Activated naive CD4-positive, alpha-beta T cell treated with anti-CD3 and anti-CD28 coated beads, Interleukin-2, amount 50 U/mL, for 16 hours (primary cell): ENCODE results near the gene TMA7B.

ENCODE experiments used
- DNase-seq: peaks from one replicate; pipeline ENCODE4 v3.0.0-alpha.2; 2020

Gene TMA7B

DNA sequence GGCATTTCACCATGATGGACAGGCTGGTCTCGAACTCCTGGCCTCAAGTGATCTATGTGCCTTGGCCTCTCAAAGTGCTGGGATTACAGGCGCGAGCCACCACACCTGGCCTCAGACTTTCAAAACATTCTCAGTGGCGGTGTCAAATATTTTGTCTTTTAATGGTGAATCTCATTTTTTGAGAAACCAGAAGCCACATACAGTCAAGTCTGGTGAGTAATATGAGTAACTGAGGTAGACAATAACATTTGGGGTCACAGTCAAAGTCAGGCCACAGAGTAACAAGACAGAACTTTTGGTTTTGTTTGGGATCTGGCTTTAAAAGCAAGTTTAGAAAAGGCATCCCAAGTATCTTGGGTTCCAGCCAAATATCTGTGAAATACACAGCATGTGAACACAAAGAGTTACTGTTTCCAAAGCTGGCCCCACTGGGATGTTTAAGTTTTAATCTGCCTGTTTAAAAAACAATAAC lies 5.6 kb upstream of the TMA7B start:
- DNase-seq: peak; percentile 25

- DNase-seq: no peak
Measured at GRCh38 chr22:39955675-39956074, 4.5 kb upstream of the TMA7B start.

DNA sequence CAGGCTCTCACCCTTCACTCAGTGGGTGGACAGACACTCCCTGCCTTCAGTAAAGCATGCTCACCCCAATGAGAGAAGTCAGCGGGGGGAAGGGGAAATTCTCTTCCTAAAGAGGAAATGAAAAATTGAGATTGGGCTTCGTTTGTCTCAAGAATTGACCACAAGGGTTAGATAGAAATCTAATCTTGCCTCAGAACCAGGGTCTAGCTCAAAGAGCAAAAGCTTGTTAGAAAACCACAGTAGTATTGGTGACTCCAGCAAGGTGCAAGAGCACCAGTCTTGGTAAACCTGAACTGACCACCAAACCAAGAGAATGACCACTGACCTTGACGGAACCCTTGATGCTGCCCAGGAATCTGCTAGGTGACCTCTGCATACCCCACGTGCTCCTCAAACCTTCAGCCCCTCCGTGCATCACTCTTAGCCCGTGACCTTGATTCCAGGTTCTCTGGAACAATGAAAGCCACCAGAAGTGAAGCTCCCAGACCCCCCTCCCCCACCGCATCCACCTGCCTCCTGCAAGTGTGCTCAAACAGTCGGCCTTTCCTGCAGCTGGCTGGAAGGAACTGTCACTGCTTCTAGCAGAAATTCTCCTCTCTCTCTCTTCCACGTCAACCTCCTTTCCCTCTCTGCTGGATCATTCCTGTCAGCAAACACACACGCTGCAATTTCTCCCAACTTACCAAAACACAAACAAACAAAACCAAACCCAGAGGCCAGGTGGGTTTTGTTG lies 3.1 kb upstream of the TMA7B start:
- DNase-seq: no peak

DNA sequence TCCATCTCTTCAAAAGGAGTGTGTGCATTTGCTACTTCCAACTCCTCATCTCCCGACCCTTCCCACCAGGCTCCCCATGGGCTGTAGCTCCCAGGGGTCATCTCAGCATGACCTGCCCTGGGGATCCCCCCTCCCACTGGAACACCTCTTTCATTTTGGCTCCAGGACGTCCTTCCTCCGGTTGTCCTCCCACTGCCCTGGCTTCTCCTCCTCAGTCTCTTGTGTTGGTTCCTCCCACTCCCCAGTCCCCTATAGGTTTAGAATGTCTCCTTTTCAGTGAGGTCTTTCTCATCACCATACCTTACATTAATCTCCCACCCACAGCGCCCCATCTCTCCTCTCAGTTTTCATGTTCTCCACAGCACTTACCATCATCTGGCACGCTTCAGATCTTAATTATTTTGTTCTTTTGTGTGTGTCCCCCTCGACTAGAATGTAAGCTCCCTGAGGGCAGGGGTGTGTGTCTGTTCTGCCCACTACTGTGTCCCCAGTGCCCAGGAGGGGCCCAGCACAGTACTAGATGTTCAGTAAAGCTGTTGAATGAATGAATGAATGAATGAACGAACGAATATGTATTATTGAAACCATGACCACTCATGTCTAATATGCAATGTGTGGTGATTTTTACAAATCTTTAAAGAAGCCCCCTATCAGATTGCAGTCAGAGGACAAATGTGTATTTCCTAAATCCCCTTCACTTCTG lies 2.0 kb upstream of the TMA7B start:
- DNase-seq: no peak

DNA sequence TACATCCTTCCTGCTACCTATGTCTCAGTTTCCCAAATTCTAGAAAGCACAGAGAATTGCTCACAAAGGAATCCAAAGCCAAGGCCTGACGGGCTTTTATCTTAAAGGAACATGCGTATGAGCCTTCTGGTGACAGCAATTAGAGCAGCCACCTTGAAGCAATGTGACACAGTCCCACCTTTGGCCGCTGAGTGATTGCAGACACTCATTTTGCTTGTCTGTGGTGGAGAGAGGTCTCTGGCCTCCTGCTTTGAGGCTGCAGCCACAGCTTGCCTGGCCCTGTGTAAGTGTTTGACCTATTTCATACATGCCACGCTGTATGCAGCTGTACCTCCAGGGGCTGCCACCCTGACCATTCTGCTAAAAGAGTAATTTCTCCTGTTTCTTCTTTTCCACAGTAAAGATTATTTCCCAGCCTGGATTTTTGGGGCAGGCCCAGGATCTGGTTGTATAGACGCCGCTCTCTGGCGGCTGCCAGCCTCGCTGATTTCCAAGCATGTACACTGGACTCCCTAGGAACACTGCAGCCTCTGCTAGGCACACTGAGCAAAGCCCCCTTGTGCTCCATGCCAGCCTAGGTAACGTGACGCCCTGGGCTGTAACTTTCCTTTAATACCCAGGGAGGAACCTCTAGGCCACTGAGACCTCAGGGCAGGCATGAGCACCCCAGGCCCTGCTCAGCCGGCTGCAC lies 1.1 kb upstream of the TMA7B start:
- DNase-seq: no peak

DNA sequence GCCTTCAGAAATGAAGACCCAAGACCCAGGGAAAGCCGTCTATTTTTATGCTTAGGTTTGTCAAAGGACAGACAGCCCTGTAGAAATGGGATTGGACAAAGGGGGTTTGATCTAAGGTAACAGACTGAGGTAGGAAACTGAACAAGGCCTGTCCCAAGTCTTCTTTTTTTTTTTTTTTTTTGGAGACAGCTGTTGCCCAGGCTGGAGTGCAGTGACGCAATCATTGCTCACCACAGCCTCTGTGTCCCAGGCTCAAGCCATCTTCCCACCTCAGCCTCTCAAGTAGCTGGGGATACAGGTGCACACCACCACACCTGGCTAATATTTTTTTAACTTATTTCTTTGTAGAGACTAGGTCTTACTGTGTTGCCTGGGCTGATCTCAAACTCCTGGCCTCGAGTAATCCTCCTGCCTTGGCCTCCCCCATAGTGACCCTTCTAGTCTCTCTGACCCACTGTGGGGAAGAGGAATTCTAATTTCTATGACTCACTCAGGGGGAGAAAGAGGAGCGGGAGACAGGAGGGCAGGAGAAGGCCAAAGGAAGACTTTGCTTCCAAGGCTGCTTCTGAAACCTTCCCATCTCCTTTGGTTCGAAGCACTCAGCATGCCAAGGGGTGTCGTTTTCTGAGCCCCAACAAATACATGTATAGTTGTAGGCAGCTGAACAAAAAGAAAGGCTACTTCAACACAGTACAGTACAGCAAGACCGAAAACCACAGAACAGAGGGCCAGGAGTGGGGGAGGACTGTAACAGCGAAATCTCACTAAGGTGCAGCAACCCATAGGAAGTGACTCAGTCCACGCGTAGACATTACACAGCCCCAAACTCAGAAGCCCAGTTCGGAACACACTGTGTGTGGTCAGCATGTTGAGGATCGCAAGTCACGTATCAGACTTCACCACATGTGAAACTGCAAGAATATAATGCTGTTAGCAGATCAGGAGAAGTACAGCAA lies 872 bp downstream of the TMA7B start:
- peak; percentile 40 for DNase-seq

GRCh38 chr22:39962071-39962470 lies 1.9 kb downstream of the TMA7B start:
- no peak for DNase-seq

DNA sequence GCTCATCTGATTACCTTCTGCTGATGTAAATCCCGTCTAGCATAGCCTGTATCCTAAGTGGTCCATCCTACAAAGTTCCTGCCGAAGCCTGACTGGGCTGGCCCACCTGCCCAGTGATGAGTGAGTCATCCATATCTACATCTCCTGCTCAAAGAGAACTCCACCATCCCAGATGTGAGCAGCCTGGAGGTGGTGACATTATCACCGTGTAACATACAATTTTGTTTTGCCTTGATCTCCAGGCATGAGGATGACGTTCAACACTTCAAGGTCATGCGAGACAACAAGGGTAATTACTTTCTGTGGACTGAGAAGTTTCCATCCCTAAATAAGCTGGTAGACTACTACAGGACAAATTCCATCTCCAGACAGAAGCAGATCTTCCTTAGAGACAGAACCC lies 5.6 kb downstream of the TMA7B start:
- no peak for DNase-seq

DNA sequence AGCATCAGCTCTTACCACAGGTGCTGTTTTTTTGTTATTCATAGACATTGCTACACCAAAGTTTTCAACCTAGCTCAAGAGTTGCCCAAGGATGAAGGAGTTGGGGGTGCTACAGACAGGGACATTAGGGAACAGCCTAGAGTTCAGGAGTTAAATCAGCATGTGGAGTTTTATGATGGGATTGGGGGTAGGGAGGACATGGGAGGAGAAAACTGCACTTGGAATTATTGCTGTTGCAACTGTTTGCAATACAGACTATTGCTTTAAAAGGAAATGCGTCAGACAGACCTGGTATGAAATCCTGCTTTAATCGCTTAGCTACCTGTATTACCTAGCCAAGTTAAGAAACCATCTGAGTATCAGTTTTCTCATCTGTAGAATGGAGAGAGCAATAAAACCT lies 6.3 kb downstream of the TMA7B start:
- DNase-seq: no peak

DNA sequence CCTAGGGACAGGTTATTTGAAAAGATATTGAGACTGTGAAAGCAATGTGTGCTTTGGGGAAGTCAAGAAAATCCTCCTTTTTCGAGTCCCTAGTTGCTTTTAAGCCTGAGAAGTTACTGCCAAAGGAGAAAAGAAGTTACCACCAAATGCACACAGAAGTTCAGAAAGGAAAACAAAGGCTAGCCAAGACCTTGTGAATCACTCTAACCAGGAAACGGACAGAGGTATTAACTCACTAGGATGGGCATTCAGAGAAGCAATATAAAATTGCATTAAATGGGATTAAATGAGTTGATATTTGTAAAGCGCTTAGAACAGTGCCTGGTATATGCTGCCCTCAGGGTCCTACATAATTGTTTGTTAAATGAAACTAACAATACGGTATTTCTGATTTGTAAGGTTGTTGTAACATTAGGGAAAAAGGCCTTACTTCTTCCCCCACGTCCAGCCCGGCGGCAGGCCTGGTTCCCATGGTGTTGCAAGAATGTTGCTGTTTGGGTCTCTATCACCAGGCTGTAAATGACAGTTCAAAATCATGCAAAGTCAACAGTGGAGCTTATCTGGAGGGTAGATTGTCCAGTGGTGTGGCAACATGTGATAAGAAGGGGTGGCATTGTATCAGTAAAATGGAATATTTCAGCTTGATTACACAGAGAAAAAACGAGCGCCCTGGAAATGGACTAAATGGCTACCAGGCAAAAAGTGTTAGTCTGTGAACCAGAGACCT lies 7.1 kb downstream of the TMA7B start:
- no peak for DNase-seq

DNA sequence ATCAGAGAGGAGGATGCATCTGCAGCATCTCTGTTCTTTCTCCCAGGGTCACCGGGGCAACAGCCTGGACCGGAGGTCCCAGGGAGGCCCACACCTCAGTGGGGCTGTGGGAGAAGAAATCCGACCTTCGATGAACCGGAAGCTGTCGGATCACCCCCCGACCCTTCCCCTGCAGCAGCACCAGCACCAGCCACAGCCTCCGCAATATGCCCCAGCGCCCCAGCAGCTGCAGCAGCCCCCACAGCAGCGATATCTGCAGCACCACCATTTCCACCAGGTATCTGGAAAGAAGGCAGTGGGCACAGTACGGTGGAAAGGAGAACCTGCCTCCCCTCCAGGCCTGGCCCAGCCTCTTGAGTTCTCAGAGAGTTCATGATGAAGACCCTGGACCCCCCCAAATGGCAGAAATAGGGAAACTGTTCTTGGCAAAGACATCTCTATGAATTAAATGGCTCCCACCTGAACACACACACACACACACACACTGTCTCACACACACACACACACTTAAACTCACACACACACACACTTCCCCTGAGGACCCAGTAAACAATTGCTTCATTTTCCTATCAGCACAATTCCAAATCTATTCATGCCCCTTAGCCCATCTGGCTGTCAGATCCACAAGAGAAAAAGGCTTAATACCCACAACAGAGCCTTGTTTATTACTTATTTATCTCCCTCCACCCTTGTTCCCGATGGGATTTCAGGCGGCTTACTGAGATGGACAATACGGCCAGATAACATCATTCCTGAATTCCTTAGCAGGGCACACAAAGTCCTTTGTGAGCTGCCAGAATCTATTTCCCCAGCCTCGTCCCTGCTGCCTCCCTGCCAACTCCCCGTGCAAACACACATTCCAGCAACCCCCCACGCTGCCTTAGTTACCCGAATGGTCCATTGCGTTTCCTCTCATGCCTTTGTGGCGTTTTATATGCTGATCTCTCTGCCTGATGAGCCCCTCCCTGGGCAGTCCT lies 8.1 kb downstream of the TMA7B start:
- no peak for DNase-seq

- no peak for DNase-seq
Measured at GRCh38 chr22:39970742-39971141, 10.5 kb downstream of the TMA7B start.

GRCh38 chr22:39972641-39973040 lies 12.4 kb downstream of the TMA7B start:
- DNase-seq: no peak

- no peak for DNase-seq
Measured at GRCh38 chr22:39973656-39974055, 13.5 kb downstream of the TMA7B start.

GRCh38 chr22:39974065-39974464 lies 13.9 kb downstream of the TMA7B start:
- DNase-seq: no peak

DNA sequence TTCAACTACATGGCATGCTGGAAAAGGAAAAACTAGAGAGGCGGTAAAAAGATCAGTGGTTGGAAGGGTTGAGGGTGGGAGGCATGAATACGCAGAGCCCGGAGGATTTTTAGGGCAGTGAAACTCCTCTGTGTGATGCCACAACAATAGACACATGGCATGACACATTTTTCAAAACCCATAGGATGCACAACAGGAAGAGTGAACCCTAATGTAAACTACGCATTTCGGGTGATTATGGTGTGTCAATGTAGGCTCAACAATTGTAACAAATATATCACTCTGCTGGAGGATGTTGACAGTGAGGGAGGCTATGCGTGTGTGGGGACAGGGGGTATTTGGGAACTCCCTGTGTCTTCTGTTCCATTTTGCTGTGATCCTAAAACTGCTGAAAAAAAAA lies 18.9 kb downstream of the TMA7B start:
- no peak for DNase-seq

DNA sequence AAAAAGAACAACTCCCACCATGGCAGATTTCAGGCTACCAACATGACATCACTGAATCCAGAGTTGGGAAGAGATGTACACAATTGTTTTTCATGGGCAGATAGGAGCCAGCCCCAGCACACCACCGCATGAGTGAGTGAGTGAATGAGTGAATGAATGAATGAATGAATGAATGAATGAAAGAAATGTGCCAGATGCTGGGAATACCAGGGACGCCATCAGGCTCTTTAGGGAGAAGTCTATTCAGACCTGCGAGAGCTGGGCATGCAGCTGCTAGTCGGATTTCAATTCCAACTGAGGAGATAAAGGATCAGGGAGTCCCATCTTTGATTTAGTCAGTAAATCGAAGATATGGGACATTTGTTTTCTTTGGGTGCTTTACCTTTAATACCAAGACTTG lies 19.3 kb downstream of the TMA7B start:
- no peak for DNase-seq

DNA sequence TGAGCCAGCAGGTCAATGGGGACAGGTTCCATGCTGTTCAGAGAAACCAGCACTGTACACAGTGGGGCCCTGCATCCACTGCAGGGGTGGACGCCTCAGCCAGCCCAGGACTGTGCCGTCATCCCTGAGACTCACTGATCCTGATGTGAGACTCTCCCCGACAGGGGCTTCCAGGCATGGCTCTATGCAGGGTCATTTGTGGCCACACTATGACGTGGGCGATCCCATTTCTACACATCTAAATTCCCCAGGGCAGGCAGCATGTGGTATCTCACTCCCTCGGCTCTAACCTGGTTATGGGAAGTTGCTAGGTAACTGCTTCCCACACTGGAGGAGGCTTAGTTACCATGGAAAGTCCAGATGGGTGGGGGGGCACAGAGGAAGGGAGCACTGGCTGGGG lies 20.4 kb downstream of the TMA7B start:
- DNase-seq: no peak

- DNase-seq: no peak
Measured at GRCh38 chr22:39983346-39983745, 23.1 kb downstream of the TMA7B start.

GRCh38 chr22:39984006-39984405 lies 23.8 kb downstream of the TMA7B start:
- DNase-seq: no peak

DNA sequence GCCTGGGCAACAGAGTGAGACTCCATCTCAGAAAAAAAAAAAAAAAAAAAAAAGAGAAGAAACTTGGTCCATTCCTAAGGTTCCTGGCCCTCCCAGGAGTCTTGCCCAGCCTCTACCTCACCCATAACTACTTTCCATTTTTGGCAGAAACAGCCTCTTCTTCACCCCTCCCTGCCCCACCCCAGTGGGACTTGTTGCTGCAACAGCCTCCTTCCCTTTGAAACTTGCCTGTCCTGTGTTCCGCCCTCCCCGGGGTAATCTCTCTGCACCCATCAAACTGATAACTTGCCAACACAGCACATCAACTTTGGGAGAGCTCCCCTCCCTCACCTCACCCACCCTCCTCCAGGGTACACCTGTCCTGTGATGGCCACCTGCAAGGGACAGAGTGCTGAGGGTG lies 24.5 kb downstream of the TMA7B start:
- no peak for DNase-seq
